Measurements from ENCODE around the gene KRTAP5-7. TPM values are rescaled to one million over a fixed set of nuclear protein-coding genes. Genes with fewer than 3 reads are reported as not detected.

KRTAP5-7 gene
- total and polyA plus RNA-seq, 2 donors (not counting 3 experiments of a cell fraction or from before 2014, with no cell fraction given) = 0.07 TPM; not detected in 1

DNA sequence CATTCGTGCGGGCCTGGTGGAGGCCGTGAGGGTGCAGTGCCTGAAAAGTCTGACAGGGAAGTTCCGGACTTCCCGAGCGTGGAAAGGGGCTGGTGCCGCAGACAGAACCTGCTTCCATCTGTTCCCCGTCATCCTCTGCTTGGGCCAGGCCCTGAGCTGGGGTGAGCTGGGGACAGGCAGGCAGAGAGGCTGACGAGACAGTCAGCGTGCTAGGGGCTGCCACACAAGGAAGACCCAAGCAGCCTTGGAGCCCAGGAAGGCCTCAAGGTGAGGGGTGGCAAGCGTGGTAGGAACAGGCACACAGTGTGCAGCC lies 48.6 kb upstream of the KRTAP5-7 start:
- intact Hi-C loops (cut with micrococcal nuclease) = no loop called here
- dilution Hi-C loops (cut with MboI; ENCODE audit: extremely low pct_ligation_motif_present, low sequenced_read_pairs) = no loop called here
- Histone ChIP-seq H3K79me2 (ENCODE audit: control insufficient read depth, insufficient read depth, low read length) (no peaks in the 10 kb centered on the region), H3K27me3 (ENCODE audit: control insufficient read depth in 2 of 2, insufficient read depth in 2 of 2, low read length in 2 of 2) (no peaks in the 10 kb centered on the region), H3K4me3 (replicated peaks in 1 of 3; ENCODE audit: insufficient read depth in 1 of 3, low read depth in 1 of 3, low read length in 3 of 3) (no peak overlapping the region), H2AFZ (ENCODE audit: low read depth, low read length) (no peak overlapping the region), H3K9me1 (replicated peaks; ENCODE audit: control insufficient read depth, extremely low read depth, insufficient read depth, low read length) (no peaks in the 10 kb centered on the region), H3K9ac (replicated peaks; ENCODE audit: extremely low read depth, insufficient read depth, low read length) (no peak overlapping the region), H3K4me2 (ENCODE audit: insufficient read depth, low read length) (no peak overlapping the region), H3K4me1 (ENCODE audit: control insufficient read depth, extremely low read depth, insufficient read depth, low read length) (no peaks in the 10 kb centered on the region), H3K36me3 (ENCODE audit: control insufficient read depth in 2 of 2, extremely low read depth in 1 of 2, insufficient read depth in 2 of 2, low read length in 2 of 2) (peaks cover 12 to 56% of the 10 kb centered on the region in 2 experiments), H4K20me1 (replicated peaks; ENCODE audit: control insufficient read depth, extremely low read depth, insufficient read depth, low read length) (no peaks in the 10 kb centered on the region), H3K27ac (ENCODE audit: insufficient read depth, low read depth, low read length) (no peak overlapping the region), H3K9me3 (replicated peaks; ENCODE audit: control insufficient read depth, insufficient read depth, low read length) (no peaks in the 10 kb centered on the region)
- POLR2A ChIA-PET = no interaction called here
- BruUV-seq (replicated peaks) = no TSS peak
- CTCF ChIA-PET = interaction anchor here (1.4 kb wide), 1 partner anchor 85 kb away, joined by 3 read pairs; no protein-coding TSS in a partner anchor
- TF ChIP-seq POLR2A (IDR thresholded peaks at IDR 0.05; ENCODE audit: low read depth, low read length) (no peak), JUN (IDR thresholded peaks at IDR 0.05; ENCODE audit: borderline replicate concordance, insufficient read depth, insufficient read length, low read depth) (no peak), FOS (IDR thresholded peaks at IDR 0.05; ENCODE audit: borderline replicate concordance, insufficient read depth, low read length) (no peak), GATA2 (IDR thresholded peaks at IDR 0.05; ENCODE audit: insufficient read depth, insufficient read length, low read depth, low read length) (no peak), EZH2 (IDR thresholded peaks at IDR 0.05; ENCODE audit: borderline replicate concordance, low read depth, low read length, severe bottlenecking) (no peak), POLR2AphosphoS5 (IDR thresholded peaks at IDR 0.05; ENCODE audit: insufficient read depth, low read depth, low read length) (no peak), MYC (IDR thresholded peaks at IDR 0.05; ENCODE audit: low read depth, low read length) (no peak)
- TF ChIP-seq, protein P1, sequence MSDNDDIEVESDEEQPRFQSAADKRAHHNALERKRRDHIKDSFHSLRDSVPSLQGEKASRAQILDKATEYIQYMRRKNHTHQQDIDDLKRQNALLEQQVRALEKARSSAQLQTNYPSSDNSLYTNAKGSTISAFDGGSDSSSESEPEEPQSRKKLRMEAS (IDR thresholded peaks at IDR 0.05; ENCODE audit: insufficient read depth, insufficient read length) = no peak
- TF ChIP-seq, protein P2, sequence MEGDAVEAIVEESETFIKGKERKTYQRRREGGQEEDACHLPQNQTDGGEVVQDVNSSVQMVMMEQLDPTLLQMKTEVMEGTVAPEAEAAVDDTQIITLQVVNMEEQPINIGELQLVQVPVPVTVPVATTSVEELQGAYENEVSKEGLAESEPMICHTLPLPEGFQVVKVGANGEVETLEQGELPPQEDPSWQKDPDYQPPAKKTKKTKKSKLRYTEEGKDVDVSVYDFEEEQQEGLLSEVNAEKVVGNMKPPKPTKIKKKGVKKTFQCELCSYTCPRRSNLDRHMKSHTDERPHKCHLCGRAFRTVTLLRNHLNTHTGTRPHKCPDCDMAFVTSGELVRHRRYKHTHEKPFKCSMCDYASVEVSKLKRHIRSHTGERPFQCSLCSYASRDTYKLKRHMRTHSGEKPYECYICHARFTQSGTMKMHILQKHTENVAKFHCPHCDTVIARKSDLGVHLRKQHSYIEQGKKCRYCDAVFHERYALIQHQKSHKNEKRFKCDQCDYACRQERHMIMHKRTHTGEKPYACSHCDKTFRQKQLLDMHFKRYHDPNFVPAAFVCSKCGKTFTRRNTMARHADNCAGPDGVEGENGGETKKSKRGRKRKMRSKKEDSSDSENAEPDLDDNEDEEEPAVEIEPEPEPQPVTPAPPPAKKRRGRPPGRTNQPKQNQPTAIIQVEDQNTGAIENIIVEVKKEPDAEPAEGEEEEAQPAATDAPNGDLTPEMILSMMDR (IDR thresholded peaks at IDR 0.05; ENCODE audit: extremely low read depth in 1 of 2, insufficient read depth in 1 of 2, low read depth in 1 of 2, low read length in 2 of 2) = no peak
- DNase-seq (ENCODE audit: low read depth, low spot score) = no peak
- no peak for FAIRE-seq

All from endothelial cell of umbilical vein (primary cell).